Measurements from ENCODE around the gene ZNF324.

DNA sequence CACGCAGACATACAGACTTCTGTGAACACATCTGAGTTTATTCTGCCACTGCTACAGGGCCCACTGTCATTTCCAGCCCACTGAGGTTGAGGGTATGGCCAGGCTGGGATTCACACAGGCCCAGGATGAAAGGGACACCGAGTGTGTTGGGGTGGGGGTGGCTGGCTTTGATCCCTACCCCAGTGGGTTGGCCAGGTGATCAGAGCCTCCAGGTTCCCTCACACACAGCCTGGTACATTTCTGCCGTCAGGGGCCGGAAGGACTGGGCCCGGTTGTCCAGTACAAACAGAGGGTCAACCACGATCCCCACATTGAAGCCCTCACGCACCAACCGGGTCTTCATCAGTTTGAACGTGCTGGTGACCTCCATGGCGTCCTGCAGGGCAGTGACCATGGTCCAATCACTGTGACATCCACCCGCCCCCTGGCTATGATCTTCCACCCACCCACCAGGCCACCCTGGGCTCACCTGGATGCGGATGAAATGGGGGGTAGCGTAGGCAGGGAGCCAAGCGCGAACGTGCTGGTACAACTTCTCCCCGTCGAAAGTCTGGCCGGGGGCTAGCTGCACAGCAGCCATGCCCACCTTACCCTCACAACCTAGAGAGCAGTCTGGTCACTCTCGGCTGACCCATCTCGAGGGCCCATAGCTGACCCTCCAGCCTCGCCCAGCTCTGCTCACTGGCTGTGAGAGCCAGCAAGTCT is 31.6 kb downstream of the ZNF324 start:
- no peak for TF ChIP-seq TBP (IDR thresholded peaks at IDR 0.05; ENCODE audit: low read depth, low read length)
- no peak for TF ChIP-seq RAD21 (IDR thresholded peaks at IDR 0.05 in 1 of 2, conservative IDR thresholded peaks at IDR 0.05 in 1 of 2; ENCODE audit: low read depth in 2 of 2, low read length in 2 of 2)
